Measurements from ENCODE around the gene BEGAIN.

- TF ChIP-seq EZH2phosphoT487 (IDR thresholded peaks at IDR 0.05; ENCODE audit: insufficient read depth, low read depth) (no peak), EZH2 (IDR thresholded peaks at IDR 0.05; ENCODE audit: insufficient read depth, poor library complexity, severe bottlenecking) (no peak)
Observed at GRCh38 chr14:100608064-100608463, 20.8 kb upstream of the BEGAIN start.

Measured in GM23248 (cell line).